Superior temporal gyrus (tissue), 1 donor: ENCODE results near the gene MAP1LC3B.

Source experiments
- DNase-seq: peaks from one replicate; pipeline ENCODE4 v3.0.0-alpha.2; 2016; ENCODE audit errors: extremely low spot score

MAP1LC3B gene

GRCh38 chr16:87431926-87432325, 39.8 kb downstream of the MAP1LC3B start:
- DNase-seq = peak; percentile 55

- DNase-seq = no peak
These were observed 40.3 kb downstream of the MAP1LC3B start for GRCh38 chr16:87432330-87432915.

- no peak for DNase-seq
These were observed 42.1 kb downstream of the MAP1LC3B start for GRCh38 chr16:87434146-87434667.

GRCh38 chr16:87435372-87436224, 43.5 kb downstream of the MAP1LC3B start:
- no peak for DNase-seq

- no peak for DNase-seq
These were observed 44.4 kb downstream of the MAP1LC3B start for GRCh38 chr16:87436225-87437172.

GRCh38 chr16:87437327-87437726, 45.2 kb downstream of the MAP1LC3B start:
- no peak for DNase-seq

GRCh38 chr16:87437911-87438610, 45.9 kb downstream of the MAP1LC3B start:
- DNase-seq = no peak

GRCh38 chr16:87438611-87438985, 46.5 kb downstream of the MAP1LC3B start:
- DNase-seq = no peak

- DNase-seq = no peak
These were observed 47.8 kb downstream of the MAP1LC3B start for GRCh38 chr16:87439926-87440325.

- DNase-seq = no peak
These were observed 49.9 kb downstream of the MAP1LC3B start for GRCh38 chr16:87441886-87442580.

- no peak for DNase-seq
These were observed 50.4 kb downstream of the MAP1LC3B start for GRCh38 chr16:87442581-87442966.

- DNase-seq = no peak
These were observed 50.9 kb downstream of the MAP1LC3B start for GRCh38 chr16:87443016-87443415.

- DNase-seq = no peak
These were observed 51.8 kb downstream of the MAP1LC3B start for GRCh38 chr16:87443964-87444363.

GRCh38 chr16:87445486-87445885, 53.4 kb downstream of the MAP1LC3B start:
- DNase-seq = no peak

GRCh38 chr16:87446479-87446878, 54.3 kb downstream of the MAP1LC3B start:
- DNase-seq = no peak

- DNase-seq = no peak
These were observed 55.2 kb downstream of the MAP1LC3B start for GRCh38 chr16:87447323-87447722.

GRCh38 chr16:87448866-87449265, 56.7 kb downstream of the MAP1LC3B start:
- no peak for DNase-seq

GRCh38 chr16:87451563-87452210, 59.6 kb downstream of the MAP1LC3B start:
- DNase-seq = no peak

GRCh38 chr16:87453326-87453725, 61.2 kb downstream of the MAP1LC3B start:
- no peak for DNase-seq
